Ascending aorta (tissue), 2 donors: ENCODE results near the gene KRTAP9-1. TPM values are rescaled to one million over a fixed set of nuclear protein-coding genes. Genes with fewer than 3 reads are reported as not detected.

ENCODE experiments used
- DNase-seq, 2 donors: peaks; one replicate each; pipeline ENCODE4 v3.0.0-alpha.2; 2019; ENCODE audit warnings: low spot score in 2 of 2
- H3K27ac ChIP-seq, 2 donors: fragments of 200-600 bp; sonication (generic); one replicate each; pipeline ENCODE4 v1.5.1; 2016 to 2017; ENCODE audit warnings: mild to moderate bottlenecking in 1 of 2
- H3K27me3 ChIP-seq: fragments of 200-600 bp; sonication (generic); one replicate; pipeline ENCODE4 v1.5.1; 2017
- H3K36me3 ChIP-seq, 2 donors: fragments of 200-600 bp; sonication (generic); one replicate each; pipeline ENCODE4 v1.5.1; 2016
- H3K4me1 ChIP-seq, 2 donors: fragments of 200-600 bp; sonication (generic); one replicate each; pipeline ENCODE4 v1.5.1; 2016 to 2017; ENCODE audit warnings: mild to moderate bottlenecking in 1 of 2
- H3K4me3 ChIP-seq, 2 donors: fragments of 200-600 bp; sonication (generic); one replicate each; pipeline ENCODE4 v1.5.1; 2016 to 2017; ENCODE audit warnings: mild to moderate bottlenecking in 1 of 2
- H3K9me3 ChIP-seq, 2 donors: fragments of 200-600 bp; sonication (generic); one replicate each; pipeline ENCODE4 v1.5.1; 2016
- intact Hi-C: fragments of 100-400 bp; cut with DNase I; formaldehyde crosslinking; loops from one replicate; pipeline ENCODE4 v1.15.1; 2023
- total RNA-seq: library from RNA; depleted of rRNA; stranded (reverse); fragments of >200 nt; gene quantifications from one replicate; pipeline ENCODE4 v1.1.0, GENCODE V29; 2016
- TF ChIP-seq, protein P1 (sequence below), 3 experiments: fragments of 200-600 bp in 2 of 3; fragments of 450-650 bp in 1 of 3; sonication (generic) in 2 of 3; IDR thresholded peaks; one replicate each; pipeline ENCODE4 v1.5.1; 2016 to 2019; ENCODE audit warnings: antibody characterized with exemption in 3 of 3, mild to moderate bottlenecking in 1 of 3, moderate library complexity in 1 of 3

The KRTAP9-1 gene
- total RNA-seq, 1 donor from 2014 or later = not detected

DNA sequence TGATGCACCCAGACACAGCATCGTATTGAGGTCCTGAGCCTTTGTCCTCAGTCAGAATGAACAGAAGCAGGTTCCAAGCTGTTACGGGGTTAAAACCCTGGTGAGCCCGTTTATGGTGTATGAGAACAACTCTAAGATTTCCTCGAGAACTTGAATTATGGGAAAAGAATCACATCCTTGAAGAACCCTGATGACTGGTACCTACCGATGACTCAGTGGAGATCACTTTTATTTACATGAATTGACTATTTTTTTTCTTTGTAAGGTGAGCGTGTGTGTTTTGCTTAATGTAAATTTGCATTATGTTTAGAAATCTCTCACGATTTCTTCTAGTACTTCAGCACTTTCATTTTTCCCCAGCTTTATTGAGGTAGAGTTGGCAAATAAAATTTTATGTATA lies 25.9 kb upstream of the KRTAP9-1 start:
- no peak for DNase-seq
- H3K9me3 ChIP-seq = no peaks in the 10 kb centered on the region
- no peaks in the 10 kb centered on the region for H3K27me3 ChIP-seq
- no peaks in the 10 kb centered on the region for H3K36me3 ChIP-seq
- H3K4me1 ChIP-seq = no peaks in the 10 kb centered on the region
- no peak overlapping the region for H3K4me3 ChIP-seq
- TF ChIP-seq, protein P1, sequence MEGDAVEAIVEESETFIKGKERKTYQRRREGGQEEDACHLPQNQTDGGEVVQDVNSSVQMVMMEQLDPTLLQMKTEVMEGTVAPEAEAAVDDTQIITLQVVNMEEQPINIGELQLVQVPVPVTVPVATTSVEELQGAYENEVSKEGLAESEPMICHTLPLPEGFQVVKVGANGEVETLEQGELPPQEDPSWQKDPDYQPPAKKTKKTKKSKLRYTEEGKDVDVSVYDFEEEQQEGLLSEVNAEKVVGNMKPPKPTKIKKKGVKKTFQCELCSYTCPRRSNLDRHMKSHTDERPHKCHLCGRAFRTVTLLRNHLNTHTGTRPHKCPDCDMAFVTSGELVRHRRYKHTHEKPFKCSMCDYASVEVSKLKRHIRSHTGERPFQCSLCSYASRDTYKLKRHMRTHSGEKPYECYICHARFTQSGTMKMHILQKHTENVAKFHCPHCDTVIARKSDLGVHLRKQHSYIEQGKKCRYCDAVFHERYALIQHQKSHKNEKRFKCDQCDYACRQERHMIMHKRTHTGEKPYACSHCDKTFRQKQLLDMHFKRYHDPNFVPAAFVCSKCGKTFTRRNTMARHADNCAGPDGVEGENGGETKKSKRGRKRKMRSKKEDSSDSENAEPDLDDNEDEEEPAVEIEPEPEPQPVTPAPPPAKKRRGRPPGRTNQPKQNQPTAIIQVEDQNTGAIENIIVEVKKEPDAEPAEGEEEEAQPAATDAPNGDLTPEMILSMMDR (IDR thresholded peaks at IDR 0.05) = no peak
- no peak overlapping the region for H3K27ac ChIP-seq
- intact Hi-C loops = no loop called here

DNA sequence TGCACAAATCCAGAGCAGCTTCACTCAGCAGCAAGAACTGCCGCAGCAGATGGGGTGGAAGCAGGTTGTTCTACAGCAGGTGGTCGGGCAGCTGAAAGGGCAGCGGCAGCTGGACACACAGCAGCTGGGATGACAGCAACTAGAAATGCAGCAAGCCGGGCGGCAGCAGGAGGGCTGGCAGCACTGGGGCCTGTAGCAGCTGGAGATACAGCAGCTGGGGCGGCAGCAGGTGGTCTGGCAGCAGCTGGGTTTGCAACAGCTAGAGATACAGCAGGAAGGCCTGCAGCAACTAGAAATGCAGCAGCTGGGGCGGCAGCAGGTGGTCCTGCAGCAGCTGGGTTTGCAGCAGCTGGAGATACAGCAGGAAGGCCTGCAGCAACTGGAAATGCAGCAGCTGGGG lies 22.1 kb upstream of the KRTAP9-1 start:
- intact Hi-C loops = no loop called here
- Histone ChIP-seq H3K4me1 (no peaks in the 10 kb centered on the region), H3K4me3 (no peak overlapping the region), H3K27ac (no peak overlapping the region), H3K27me3 (no peaks in the 10 kb centered on the region), H3K36me3 (no peaks in the 10 kb centered on the region), H3K9me3 (no peaks in the 10 kb centered on the region)
- TF ChIP-seq, protein P1 (IDR thresholded peaks at IDR 0.05) = no peak
- DNase-seq = no peak

DNA sequence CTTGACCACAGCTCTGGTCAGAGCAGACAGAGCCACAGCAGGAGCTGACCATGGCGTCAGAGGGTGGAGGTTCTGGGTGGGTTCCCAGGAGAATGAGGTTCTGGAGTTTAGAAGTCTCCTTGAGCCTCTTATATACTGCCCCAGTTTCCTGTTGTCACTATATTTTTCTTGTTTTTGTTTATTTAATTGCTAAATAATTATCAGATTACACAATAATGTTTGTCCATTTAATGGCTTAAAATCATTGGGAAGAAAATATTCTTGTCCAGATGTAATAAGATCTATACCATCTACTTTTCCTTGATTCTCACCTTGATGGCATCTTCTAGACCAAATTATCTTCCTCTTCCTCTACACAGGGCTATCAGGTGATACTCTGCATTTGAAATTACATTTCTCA lies 21.6 kb upstream of the KRTAP9-1 start, which contains the start of gene KRTAP4-3:
Gene KRTAP4-3, minus strand, starts transcription at position 101 of the 400 bp plus-strand sequence. Its CDS starts 49 bp downstream, at position 52.
- no peaks in the 10 kb centered on the region for H3K36me3 ChIP-seq
- no peak within 1 kb of the TSS for H3K27ac ChIP-seq
- H3K4me3 ChIP-seq = no peak within 1 kb of the TSS
- TF ChIP-seq, protein P1 (IDR thresholded peaks at IDR 0.05) = no peak
- no peak for DNase-seq
- intact Hi-C loops = no loop called here
- no peaks in the 10 kb centered on the region for H3K4me1 ChIP-seq
- H3K27me3 ChIP-seq = no peaks in the 10 kb centered on the region
- H3K9me3 ChIP-seq = no peaks in the 10 kb centered on the region

DNA sequence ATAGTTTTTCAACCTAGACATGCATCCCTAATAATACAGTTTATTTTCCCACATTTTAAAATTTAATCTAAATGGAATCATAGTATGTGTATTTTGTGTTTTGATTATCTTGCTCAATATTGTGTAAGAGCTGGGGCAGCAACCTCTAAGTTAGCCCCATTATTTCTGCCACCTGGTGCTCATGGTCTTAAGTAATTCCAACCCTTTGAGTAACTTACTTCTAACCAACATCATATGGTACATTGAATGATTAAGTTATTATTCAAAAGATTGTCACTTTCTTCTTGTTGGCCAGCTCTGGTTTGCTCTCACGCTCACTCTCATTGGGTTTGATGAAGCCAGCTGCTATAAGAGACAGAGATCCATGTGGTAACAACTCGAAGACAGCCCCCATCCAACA lies 17.8 kb upstream of the KRTAP9-1 start:
- Histone ChIP-seq H3K27ac (no peak overlapping the region), H3K36me3 (no peaks in the 10 kb centered on the region), H3K9me3 (no peaks in the 10 kb centered on the region), H3K27me3 (no peaks in the 10 kb centered on the region), H3K4me3 (no peak overlapping the region), H3K4me1 (no peaks in the 10 kb centered on the region)
- intact Hi-C loops = no loop called here
- DNase-seq = no peak
- TF ChIP-seq, protein P1 (IDR thresholded peaks at IDR 0.05) = no peak

DNA sequence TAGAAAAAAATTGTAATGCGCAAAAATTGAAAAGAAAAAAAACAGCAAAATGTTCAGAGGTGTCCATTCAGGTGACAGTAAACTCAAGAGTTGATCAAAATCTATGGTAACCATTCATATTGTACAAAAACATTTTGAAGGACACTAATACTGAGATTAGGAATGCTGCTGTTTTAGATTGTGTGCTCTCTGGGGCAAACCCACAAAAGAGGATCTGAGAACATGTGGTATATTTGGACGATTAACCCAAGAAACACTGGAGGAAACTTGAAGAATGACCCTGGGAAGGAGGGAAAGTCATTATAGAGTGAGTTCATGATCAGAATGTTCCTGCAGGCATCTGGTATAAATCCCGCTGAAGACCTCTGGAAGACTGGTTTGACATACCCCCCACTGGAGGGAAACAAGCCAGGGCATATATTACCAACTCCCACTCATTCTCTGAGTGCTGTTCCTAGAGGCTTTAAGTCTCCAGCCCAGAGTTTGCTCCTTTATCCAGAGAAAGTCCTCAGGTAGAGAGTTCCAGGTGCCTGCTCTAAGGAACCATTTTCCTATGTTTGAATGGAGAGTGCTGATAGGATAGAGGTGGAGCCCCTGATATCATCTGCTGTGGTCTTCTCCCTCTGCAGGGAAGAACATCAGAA lies 12.8 kb upstream of the KRTAP9-1 start:
- no peak for DNase-seq
- intact Hi-C loops = no loop called here
- Histone ChIP-seq H3K4me3 (no peak overlapping the region), H3K9me3 (no peaks in the 10 kb centered on the region), H3K36me3 (no peaks in the 10 kb centered on the region), H3K27ac (no peak overlapping the region), H3K4me1 (no peaks in the 10 kb centered on the region), H3K27me3 (no peaks in the 10 kb centered on the region)
- TF ChIP-seq, protein P1 (IDR thresholded peaks at IDR 0.05) = no peak
